Fibroblast of lung (primary cell): ENCODE data around the gene HSD3B2. TPM values are rescaled to one million over a fixed set of nuclear protein-coding genes. Genes with fewer than 3 reads are reported as not detected.

ENCODE experiments used
- DNase-seq, 2 donors: peaks; one replicate each; pipeline versions ENCODE4 v3.0.0 to v3.0.0-alpha.2; 2010; ENCODE audit warnings: low read depth in 2 of 2
- H2AFZ ChIP-seq: 2 replicates; pipeline ENCODE4 v1.5.1; 2012; ENCODE audit warnings: low read length, control low read depth, inconsistent platforms
- H3K27ac ChIP-seq: 2 replicates; pipeline ENCODE4 v1.5.1; 2011; ENCODE audit warnings: low read length, control low read depth; ENCODE audit not compliant: insufficient read depth
- H3K27me3 ChIP-seq: 2 replicates; pipeline ENCODE4 v1.5.1; 2011; ENCODE audit warnings: mild to moderate bottlenecking, low read length; ENCODE audit not compliant: control insufficient read depth, insufficient read depth
- H3K36me3 ChIP-seq: 2 replicates; pipeline ENCODE4 v1.5.1; 2011; ENCODE audit warnings: low read length; ENCODE audit not compliant: control insufficient read depth, insufficient read depth
- H3K4me1 ChIP-seq: 2 replicates; pipeline ENCODE4 v1.5.1; 2011; ENCODE audit warnings: low read length; ENCODE audit not compliant: control insufficient read depth, insufficient read depth; ENCODE audit errors: extremely low read depth
- H3K4me2 ChIP-seq: 2 replicates; pipeline ENCODE4 v1.5.1; 2011; ENCODE audit warnings: low read length, control low read depth; ENCODE audit not compliant: insufficient read depth; ENCODE audit errors: extremely low read depth
- H3K4me3 ChIP-seq, 4 experiments: fragments of 200-600 bp in 1 of 4; sonication (generic) in 1 of 4; replicated peaks in 1 of 4; 2 replicates each; pipeline ENCODE4 v1.5.1; 2011 to 2016; ENCODE audit warnings: low read length in 4 of 4, low read depth in 3 of 4, mild to moderate bottlenecking in 3 of 4, control low read depth in 2 of 4, inconsistent platforms in 1 of 4, mixed read lengths in 1 of 4; ENCODE audit not compliant: insufficient read depth in 1 of 4; ENCODE audit errors: control extremely low read depth in 1 of 4
- H3K79me2 ChIP-seq: 2 replicates; pipeline ENCODE4 v1.5.1; 2012; ENCODE audit warnings: mild to moderate bottlenecking, low read length, inconsistent platforms; ENCODE audit not compliant: control insufficient read depth, insufficient read depth
- H3K9ac ChIP-seq: 2 replicates; pipeline ENCODE4 v1.5.1; 2011; ENCODE audit warnings: mild to moderate bottlenecking, low read length, control low read depth; ENCODE audit not compliant: insufficient read depth
- H3K9me3 ChIP-seq: 2 replicates; pipeline ENCODE4 v1.5.1; 2012; ENCODE audit warnings: low read depth, low read length; ENCODE audit not compliant: control insufficient read depth, insufficient read depth
- H4K20me1 ChIP-seq: 2 replicates; pipeline ENCODE4 v1.5.1; 2011; ENCODE audit warnings: low read length; ENCODE audit not compliant: control insufficient read depth, insufficient read depth; ENCODE audit errors: extremely low read depth
- EZH2 ChIP-seq: IDR thresholded peaks from 2 replicates; pipeline ENCODE4 v1.5.1; 2012; ENCODE audit warnings: low read length, control low read depth, mild to moderate bottlenecking; ENCODE audit errors: missing control alignments
- polyA plus RNA-seq, 2 donors: library from polyadenylated mRNA; depleted of rRNA in 1 of 2; stranded (reverse) in 1 of 2; unstranded in 1 of 2; fragments of >200 nt; gene quantifications; 2 replicates each; pipeline ENCODE4 v1.2.1, GENCODE V29; 2011 to 2012; ENCODE audit warnings: missing spikeins in 1 of 2
- total RNA-seq: library from RNA; depleted of rRNA; stranded (reverse); fragments of >200 nt; gene quantifications from 2 replicates; pipeline ENCODE4 v1.2.1, GENCODE V29; 2014
- TF ChIP-seq, protein P1 (sequence below), 2 donors: IDR thresholded peaks in 1 of 2; conservative IDR thresholded peaks in 1 of 2; 1 replicate in 1 of 2; 2 replicates in 1 of 2; pipeline ENCODE4 v1.5.1; 2011 to 2012; ENCODE audit warnings: low read length in 2 of 2, control low read depth in 1 of 2, inconsistent platforms in 1 of 2, low read depth in 1 of 2, mild to moderate bottlenecking in 1 of 2

Gene HSD3B2
- total and polyA plus RNA-seq, 2 donors (not counting 1 experiment from before 2014, with no cell fraction given): not detected

DNA sequence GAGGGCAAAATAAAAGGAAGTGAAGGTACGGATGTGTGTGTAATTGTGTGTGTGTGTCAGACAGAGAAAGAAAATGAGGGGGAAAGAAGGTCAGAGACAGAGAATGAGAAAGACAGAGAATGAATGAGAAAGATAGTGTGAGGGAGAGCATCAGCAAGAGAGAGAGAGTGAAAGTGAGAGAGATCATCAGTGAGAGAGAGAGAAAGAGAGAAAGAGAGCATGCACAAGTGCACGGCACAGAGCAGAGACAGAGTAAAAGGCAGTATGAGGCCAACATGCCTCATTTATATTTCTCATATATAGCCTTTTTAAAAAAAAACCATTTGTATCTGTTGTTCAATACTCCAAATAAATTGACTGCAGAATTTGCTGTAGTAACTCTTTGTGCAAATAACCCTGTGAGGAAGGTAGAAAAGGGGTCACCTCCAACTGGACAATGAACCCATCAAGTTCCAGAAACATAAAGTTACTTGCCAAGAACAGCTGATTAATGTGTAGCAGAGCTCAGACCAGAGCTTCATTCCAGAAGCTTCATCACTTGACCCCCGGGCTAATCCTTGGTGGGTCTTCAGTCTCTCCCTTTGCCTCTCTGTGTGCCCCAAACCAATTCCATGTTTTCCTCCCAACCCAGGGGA is 1.2 kb downstream of the HSD3B2 start:
- Histone ChIP-seq H3K27me3 (no peaks in the 10 kb centered on the region), H3K9me3 (no peaks in the 10 kb centered on the region), H3K36me3 (no peaks in the 10 kb centered on the region), H3K4me3 (no peak overlapping the region), H2AFZ (no peak overlapping the region), H4K20me1 (no peaks in the 10 kb centered on the region), H3K9ac (no peak overlapping the region), H3K4me2 (no peak overlapping the region), H3K4me1 (no peaks in the 10 kb centered on the region), H3K27ac (no peak overlapping the region), H3K79me2 (no peaks in the 10 kb centered on the region)
- DNase-seq: no peak
- TF ChIP-seq, protein P1, sequence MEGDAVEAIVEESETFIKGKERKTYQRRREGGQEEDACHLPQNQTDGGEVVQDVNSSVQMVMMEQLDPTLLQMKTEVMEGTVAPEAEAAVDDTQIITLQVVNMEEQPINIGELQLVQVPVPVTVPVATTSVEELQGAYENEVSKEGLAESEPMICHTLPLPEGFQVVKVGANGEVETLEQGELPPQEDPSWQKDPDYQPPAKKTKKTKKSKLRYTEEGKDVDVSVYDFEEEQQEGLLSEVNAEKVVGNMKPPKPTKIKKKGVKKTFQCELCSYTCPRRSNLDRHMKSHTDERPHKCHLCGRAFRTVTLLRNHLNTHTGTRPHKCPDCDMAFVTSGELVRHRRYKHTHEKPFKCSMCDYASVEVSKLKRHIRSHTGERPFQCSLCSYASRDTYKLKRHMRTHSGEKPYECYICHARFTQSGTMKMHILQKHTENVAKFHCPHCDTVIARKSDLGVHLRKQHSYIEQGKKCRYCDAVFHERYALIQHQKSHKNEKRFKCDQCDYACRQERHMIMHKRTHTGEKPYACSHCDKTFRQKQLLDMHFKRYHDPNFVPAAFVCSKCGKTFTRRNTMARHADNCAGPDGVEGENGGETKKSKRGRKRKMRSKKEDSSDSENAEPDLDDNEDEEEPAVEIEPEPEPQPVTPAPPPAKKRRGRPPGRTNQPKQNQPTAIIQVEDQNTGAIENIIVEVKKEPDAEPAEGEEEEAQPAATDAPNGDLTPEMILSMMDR (conservative IDR thresholded peaks at IDR 0.05 in 1 of 2, IDR thresholded peaks at IDR 0.05 in 1 of 2; ENCODE audit: low read depth in 1 of 2, low read length in 2 of 2): no peak
- no peak for TF ChIP-seq EZH2

DNA sequence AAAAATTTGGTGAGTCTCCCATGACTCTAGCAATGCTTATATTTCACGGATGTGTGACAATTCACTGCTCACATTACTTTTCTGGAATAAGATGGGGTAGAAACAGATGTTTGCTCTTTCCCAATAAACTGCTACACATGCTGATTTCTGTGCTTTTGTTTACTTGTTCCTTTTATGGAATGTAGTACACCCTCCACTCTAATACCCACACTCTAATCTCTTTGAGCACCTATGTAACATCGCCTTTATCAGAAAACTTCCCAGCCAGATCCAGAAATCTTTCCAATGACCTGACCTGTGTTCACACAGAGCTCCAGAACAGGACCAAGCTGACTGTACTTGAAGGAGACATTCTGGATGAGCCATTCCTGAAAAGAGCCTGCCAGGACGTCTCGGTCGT is 4.2 kb downstream of the HSD3B2 start:
- DNase-seq: no peak
- no peak overlapping the region for H3K4me2 ChIP-seq
- no peaks in the 10 kb centered on the region for H3K36me3 ChIP-seq
- no peaks in the 10 kb centered on the region for H3K9me3 ChIP-seq
- no peak for TF ChIP-seq EZH2
- TF ChIP-seq, protein P1 (conservative IDR thresholded peaks at IDR 0.05 in 1 of 2, IDR thresholded peaks at IDR 0.05 in 1 of 2; ENCODE audit: low read depth in 1 of 2, low read length in 2 of 2): no peak
- H4K20me1 ChIP-seq: no peaks in the 10 kb centered on the region
- H3K4me3 ChIP-seq: no peak overlapping the region
- H3K9ac ChIP-seq: no peak overlapping the region
- H3K79me2 ChIP-seq: no peaks in the 10 kb centered on the region
- H3K27ac ChIP-seq: no peak overlapping the region
- no peaks in the 10 kb centered on the region for H3K4me1 ChIP-seq
- H3K27me3 ChIP-seq: no peaks in the 10 kb centered on the region
- H2AFZ ChIP-seq: no peak overlapping the region

DNA sequence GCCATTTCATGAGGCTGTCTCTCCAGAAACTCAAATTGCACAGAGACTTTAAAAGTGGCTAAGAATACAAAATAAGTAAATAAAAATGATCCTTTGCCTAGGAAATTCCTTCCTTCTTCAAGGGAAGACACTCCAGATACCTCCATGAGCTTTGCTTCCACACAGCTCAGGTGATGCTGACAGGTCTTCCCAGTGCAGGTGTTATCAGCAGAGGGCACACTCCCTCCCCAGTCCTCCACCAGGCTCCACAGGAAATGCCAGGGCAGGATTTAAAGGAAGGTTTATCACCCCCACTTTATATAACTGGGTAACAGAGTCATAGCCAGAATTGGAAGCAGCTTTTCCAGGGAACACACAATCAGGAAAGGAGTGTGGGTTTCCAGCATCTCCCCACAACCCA is 5.7 kb downstream of the HSD3B2 start:
- Histone ChIP-seq H3K79me2 (no peaks in the 10 kb centered on the region), H3K36me3 (no peaks in the 10 kb centered on the region), H3K27ac (no peak overlapping the region), H4K20me1 (no peaks in the 10 kb centered on the region), H3K9me3 (no peaks in the 10 kb centered on the region), H3K4me3 (no peak overlapping the region), H3K4me2 (no peak overlapping the region), H3K9ac (no peak overlapping the region), H2AFZ (no peak overlapping the region), H3K4me1 (no peaks in the 10 kb centered on the region), H3K27me3 (no peaks in the 10 kb centered on the region)
- TF ChIP-seq, protein P1 (conservative IDR thresholded peaks at IDR 0.05 in 1 of 2, IDR thresholded peaks at IDR 0.05 in 1 of 2; ENCODE audit: low read depth in 1 of 2, low read length in 2 of 2): no peak
- TF ChIP-seq EZH2: no peak
- no peak for DNase-seq
